Progenitor cell of endocrine pancreas (in vitro differentiated cells): Measurements from ENCODE around the gene PLPP2. TPM values are rescaled to one million over a fixed set of nuclear protein-coding genes. Genes with fewer than 3 reads are reported as not detected.

ENCODE experiments used
- DNase-seq: peaks from one replicate; pipeline ENCODE4 v3.0.0; 2021; ENCODE audit warnings: low spot score; ENCODE audit not compliant: unreplicated experiment
- H3K27ac Mint-ChIP-seq: 2 replicates; pipeline ENCODE4 v1.8.0; 2021; ENCODE audit warnings: mild to moderate bottlenecking, moderate library complexity, mixed read lengths
- H3K27me3 Mint-ChIP-seq: 2 replicates; pipeline ENCODE4 v1.8.0; 2021; ENCODE audit warnings: mixed read lengths
- H3K36me3 Mint-ChIP-seq: 2 replicates; pipeline ENCODE4 v1.8.0; 2022; ENCODE audit warnings: mixed read lengths; ENCODE audit not compliant: insufficient read depth
- H3K4me1 Mint-ChIP-seq: 2 replicates; pipeline ENCODE4 v1.8.0; 2021; ENCODE audit warnings: low read depth, mixed read lengths
- H3K4me3 Mint-ChIP-seq: 2 replicates; pipeline ENCODE4 v1.8.0; 2021; ENCODE audit warnings: low read depth, mild to moderate bottlenecking, moderate library complexity, mixed read lengths
- H3K9me3 Mint-ChIP-seq: 2 replicates; pipeline ENCODE4 v1.8.0; 2021; ENCODE audit warnings: low read depth, mixed read lengths
- CTCF ChIP-seq: fragments of 200-600 bp; sonication (generic); IDR thresholded peaks from one replicate; pipeline ENCODE4 v1.5.0; 2021; ENCODE audit warnings: antibody characterized with exemption, mild to moderate bottlenecking; ENCODE audit not compliant: unreplicated experiment
- total RNA-seq: library from RNA; stranded (reverse); gene quantifications from 2 replicates; pipeline ENCODE4 v1.2.1, GENCODE V29; 2021

Gene PLPP2
- total RNA-seq, 1 donor from 2014 or later, result 46.3 TPM

DNA sequence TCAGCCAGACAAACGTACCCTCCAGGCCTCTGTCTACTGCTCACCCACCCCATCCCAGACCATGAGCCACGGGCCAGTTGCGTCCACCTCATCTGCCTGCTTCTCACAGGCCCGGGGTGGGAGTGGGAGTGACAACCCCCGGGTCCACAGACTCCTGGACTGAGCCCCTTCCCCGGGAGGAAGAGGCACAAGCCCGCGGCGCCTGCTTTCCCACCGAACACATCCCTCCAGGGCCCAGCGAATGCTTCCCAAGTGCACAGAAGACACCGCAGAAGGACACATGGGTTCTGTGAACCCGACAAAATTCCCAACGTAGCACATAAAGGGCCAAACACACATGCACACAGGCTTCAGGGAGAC is 18.0 kb upstream of the PLPP2 start:
- Mint-ChIP-seq H3K4me3 (no peak overlapping the region), H3K36me3 (peaks cover 5% of the 10 kb centered on the region), H3K27ac (no peak overlapping the region), H3K9me3 (no peaks in the 10 kb centered on the region), H3K27me3 (no peaks in the 10 kb centered on the region), H3K4me1 (no peaks in the 10 kb centered on the region)
- no peak for TF ChIP-seq CTCF
- no peak for DNase-seq

DNA sequence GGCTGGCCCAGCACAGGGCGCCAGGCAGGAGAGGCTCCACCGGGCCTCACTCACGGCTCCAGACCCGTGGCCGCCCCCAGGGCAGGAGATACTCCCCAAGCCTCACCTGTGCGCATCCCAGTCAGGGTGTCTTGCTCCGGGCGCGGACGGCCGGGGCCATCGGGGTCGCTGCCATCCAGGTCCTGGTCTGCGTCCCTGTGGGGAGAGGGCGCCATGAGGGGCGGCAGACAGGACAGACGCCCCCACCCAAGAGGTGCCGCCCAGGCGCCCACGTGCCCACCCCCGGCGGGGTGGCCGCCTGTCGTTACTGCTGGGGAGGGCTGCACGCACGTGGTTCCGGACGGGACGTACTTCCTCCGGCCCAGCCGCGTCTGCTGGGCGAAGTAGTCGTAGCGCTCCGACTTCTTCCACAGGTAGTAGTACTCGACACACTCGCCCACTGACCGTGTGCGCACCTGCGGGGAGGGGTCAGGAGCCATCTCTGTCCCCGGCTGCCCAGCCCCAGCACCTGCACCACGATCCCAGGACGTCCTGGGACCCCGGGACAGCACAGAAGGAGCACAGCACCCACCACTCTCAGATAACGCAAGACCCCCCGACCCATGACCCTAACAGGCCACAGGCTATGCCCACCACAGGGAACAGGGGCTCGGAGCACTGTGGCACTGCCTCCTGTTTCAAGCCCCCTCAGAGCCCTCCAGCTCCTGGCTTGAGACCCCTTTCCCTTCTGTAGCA is 17.4 kb upstream of the PLPP2 start:
- Mint-ChIP-seq H3K4me1 (no peaks in the 10 kb centered on the region), H3K9me3 (no peaks in the 10 kb centered on the region), H3K27me3 (no peaks in the 10 kb centered on the region), H3K4me3 (no peak overlapping the region), H3K27ac (no peak overlapping the region), H3K36me3 (peaks cover 4% of the 10 kb centered on the region)
- no peak for DNase-seq
- TF ChIP-seq CTCF, result no peak

GRCh38 chr19:307793-308420 is 16.7 kb upstream of the PLPP2 start:
- TF ChIP-seq CTCF, result no peak
- H3K9me3 Mint-ChIP-seq, result no peaks in the 10 kb centered on the region
- H3K27ac Mint-ChIP-seq, result no peak overlapping the region
- no peak overlapping the region for H3K4me3 Mint-ChIP-seq
- H3K36me3 Mint-ChIP-seq, result peaks cover 4% of the 10 kb centered on the region
- no peaks in the 10 kb centered on the region for H3K27me3 Mint-ChIP-seq
- DNase-seq, result no peak
- no peaks in the 10 kb centered on the region for H3K4me1 Mint-ChIP-seq

DNA sequence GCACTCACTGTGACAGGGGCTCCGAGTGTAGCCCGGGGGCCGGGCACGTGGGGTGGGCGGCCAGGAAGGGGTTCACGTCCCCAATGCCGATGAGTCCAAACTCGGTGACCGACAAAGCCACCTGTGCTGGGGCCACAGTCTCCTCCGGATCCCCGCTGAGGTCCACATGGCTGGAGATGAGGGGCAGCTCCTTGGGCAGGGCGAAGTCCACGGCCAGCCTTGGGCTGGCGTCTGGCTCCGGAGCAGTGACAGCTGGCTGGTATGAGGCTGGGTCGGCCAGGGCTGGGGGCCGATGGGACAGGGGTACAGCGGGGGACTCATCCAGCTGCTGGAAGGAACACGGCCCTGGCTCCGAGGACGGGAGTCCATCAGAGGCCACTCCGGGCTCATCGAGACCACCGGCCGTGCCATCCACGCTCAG is 15.9 kb upstream of the PLPP2 start:
- H3K9me3 Mint-ChIP-seq, result no peaks in the 10 kb centered on the region
- no peak overlapping the region for H3K4me3 Mint-ChIP-seq
- H3K27me3 Mint-ChIP-seq, result no peaks in the 10 kb centered on the region
- peak overlapping the region; percentile 74 for H3K27ac Mint-ChIP-seq
- peaks cover 4% of the 10 kb centered on the region for H3K36me3 Mint-ChIP-seq
- TF ChIP-seq CTCF, result no peak
- H3K4me1 Mint-ChIP-seq, result no peaks in the 10 kb centered on the region
- no peak for DNase-seq

DNA sequence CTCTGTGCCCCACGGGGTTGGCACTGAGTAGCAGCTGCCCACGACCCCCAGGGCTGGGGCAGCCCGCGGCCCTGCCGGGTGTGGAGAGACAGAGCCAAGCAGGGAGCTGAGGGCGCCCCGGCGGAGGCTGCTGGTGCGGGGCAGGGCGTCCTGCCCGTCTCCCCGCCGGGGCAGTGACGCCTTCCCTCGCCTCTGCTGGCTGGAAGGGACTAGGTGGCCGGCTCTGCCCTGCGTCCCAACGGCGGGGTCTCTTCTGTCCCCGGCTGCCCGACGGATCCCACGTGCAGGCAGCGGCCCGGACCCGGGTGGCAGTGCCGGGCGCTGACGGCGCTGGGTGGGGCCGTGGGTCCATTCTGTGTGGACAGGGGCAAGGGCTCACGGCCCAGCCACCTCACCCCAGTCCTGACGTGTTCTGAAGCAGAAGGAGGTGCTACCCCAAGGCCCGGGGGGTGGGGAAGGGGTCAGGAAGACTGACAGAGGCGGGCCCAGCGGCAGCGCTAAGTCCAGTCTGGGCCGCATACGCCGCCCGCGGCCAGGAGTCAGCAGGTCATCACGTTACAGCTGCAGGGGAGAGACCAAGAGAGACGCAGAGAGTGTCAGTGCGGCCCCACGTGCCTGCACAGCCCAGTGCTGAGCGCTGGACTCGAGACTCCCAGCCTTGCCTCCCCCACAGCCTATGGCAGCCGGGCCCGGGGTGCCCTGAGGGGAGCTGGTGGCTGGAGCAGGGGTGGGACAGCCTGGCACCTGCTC is 15.1 kb upstream of the PLPP2 start:
- Mint-ChIP-seq H3K36me3 (peaks cover 3% of the 10 kb centered on the region), H3K27me3 (no peaks in the 10 kb centered on the region), H3K27ac (no peak overlapping the region), H3K4me3 (no peak overlapping the region), H3K9me3 (no peaks in the 10 kb centered on the region), H3K4me1 (no peaks in the 10 kb centered on the region)
- no peak for TF ChIP-seq CTCF
- no peak for DNase-seq
